Embryonic facial prominence (tissue), 1 donor: Measurements from ENCODE around the gene FNDC3A.

Experiments used
- DNase-seq: peaks from one replicate; pipeline ENCODE4 v3.0.0-alpha.2; 2016; ENCODE audit errors: extremely low spot score

FNDC3A gene

GRCh38 chr13:49220036-49220855, 244.5 kb downstream of the FNDC3A start, which contains the start of gene MLNR:
TSS of gene MLNR (plus strand) at chr13:49220338. CDS start at chr13:49220338, 0 bp downstream.
- no peak for DNase-seq

GRCh38 chr13:49220856-49221589, 245.3 kb downstream of the FNDC3A start:
- no peak for DNase-seq

- no peak for DNase-seq
These were observed 245.9 kb downstream of the FNDC3A start for GRCh38 chr13:49221590-49221965.

- no peak for DNase-seq
These were observed 249.7 kb downstream of the FNDC3A start for GRCh38 chr13:49225223-49226042.

GRCh38 chr13:49226613-49227012, 250.9 kb downstream of the FNDC3A start:
- no peak for DNase-seq

GRCh38 chr13:49234741-49235140, 259.0 kb downstream of the FNDC3A start:
- no peak for DNase-seq

- DNase-seq = no peak
These were observed 260.2 kb downstream of the FNDC3A start for GRCh38 chr13:49235856-49236431.

- no peak for DNase-seq
These were observed 262.9 kb downstream of the FNDC3A start for GRCh38 chr13:49238621-49239020.

- DNase-seq = no peak
These were observed 264.3 kb downstream of the FNDC3A start for GRCh38 chr13:49240017-49240416.

GRCh38 chr13:49241296-49241695, 265.6 kb downstream of the FNDC3A start:
- no peak for DNase-seq

- DNase-seq = no peak
These were observed 269.4 kb downstream of the FNDC3A start for GRCh38 chr13:49245101-49245500.

GRCh38 chr13:49246850-49247642, 271.3 kb downstream of the FNDC3A start:
- no peak for DNase-seq

- peak; percentile 88 for DNase-seq
These were observed 272.2 kb downstream of the FNDC3A start, which contains the start of gene CDADC1 for GRCh38 chr13:49247643-49248621. TSS of gene CDADC1 (plus strand) at chr13:49247925. CDS start at chr13:49248038, 113 bp downstream.

- no peak for DNase-seq
These were observed 272.9 kb downstream of the FNDC3A start for GRCh38 chr13:49248622-49249002.

- DNase-seq = no peak
These were observed 275.6 kb downstream of the FNDC3A start for GRCh38 chr13:49251326-49251725.

GRCh38 chr13:49253310-49253709, 277.6 kb downstream of the FNDC3A start:
- DNase-seq = no peak

GRCh38 chr13:49254007-49254406, 278.3 kb downstream of the FNDC3A start:
- no peak for DNase-seq

- no peak for DNase-seq
These were observed 281.1 kb downstream of the FNDC3A start for GRCh38 chr13:49256841-49257240.

- DNase-seq = no peak
These were observed 282.5 kb downstream of the FNDC3A start for GRCh38 chr13:49258089-49258796.
